K562 (cell line): ENCODE measurements around the gene MBP.

ENCODE experiments used
- SREBF2 ChIP-seq: sonication (generic); formaldehyde crosslinking; IDR thresholded peaks from 2 replicates; pipeline ENCODE4 v1.4.0; 2020; ENCODE audit warnings: mild to moderate bottlenecking, missing genetic modification reagents
- TBP ChIP-seq: optimal IDR thresholded peaks from 2 replicates; pipeline ENCODE3; 2011; ENCODE audit warnings: low read depth, low read length, improper control_type of control experiment
- ZNF57 ChIP-seq: fragments of 450-650 bp; formaldehyde crosslinking; IDR thresholded peaks from 2 replicates; pipeline ENCODE4 v1.4.0; 2020; ENCODE audit warnings: mild to moderate bottlenecking, moderate library complexity

- no peak for TF ChIP-seq ZNF57 (CRISPR knock-in tag)
- no peak for TF ChIP-seq SREBF2
- TF ChIP-seq TBP: no peak
These were observed 64.0 kb downstream of the MBP start for GRCh38 chr18:77068321-77069312.
